H1 (cell line): ENCODE measurements around the gene DLGAP3. TPM values are rescaled to one million over a fixed set of nuclear protein-coding genes. Genes with fewer than 3 reads are reported as not detected.

Experiments
- RFX5 ChIP-seq: IDR thresholded peaks from 2 replicates; pipeline ENCODE4 v1.6.1; 2011; ENCODE audit warnings: low read depth, low read length, improper control_type of control experiment, borderline replicate concordance
- polyA plus RNA-seq, 7 experiments: library from polyadenylated mRNA; depleted of rRNA in 3 of 7; stranded (reverse) in 5 of 7; unstranded in 2 of 7; fragments of >200 nt in 5 of 7; fragments of 200-250 nt in 2 of 7; gene quantifications; 1 replicate in 5 of 7; 2 replicates in 1 of 7; 4 replicates in 1 of 7; pipeline versions ENCODE4 v1.2.1 to v1.2.3, GENCODE V29; 2011 to 2013; ENCODE audit warnings: missing spikeins in 2 of 7, mixed read lengths in 2 of 7
- total RNA-seq: library from RNA; stranded (reverse); fragmentation: NEBNext Ultra II Directional; extraction: Animal tissue kit (Norgen Biotek cat#: 25700); gene quantifications from 2 replicates; pipeline ENCODE4 v1.2.1, GENCODE V29; 2021
- TF ChIP-seq, protein P1 (sequence below): fragments of 300-600 bp; sonication (generic); IDR thresholded peaks from 2 replicates; pipeline ENCODE4 v1.7.1; 2012; ENCODE audit warnings: low read length, moderate library complexity, mild to moderate bottlenecking, inconsistent platforms; ENCODE audit not compliant: insufficient replicate concordance

DLGAP3 gene
- total and polyA plus RNA-seq, 2 of the 8 experiments (the other 6 are each of a cell fraction or from before 2014, with no cell fraction given): 3.8 to 13.2 TPM

DNA sequence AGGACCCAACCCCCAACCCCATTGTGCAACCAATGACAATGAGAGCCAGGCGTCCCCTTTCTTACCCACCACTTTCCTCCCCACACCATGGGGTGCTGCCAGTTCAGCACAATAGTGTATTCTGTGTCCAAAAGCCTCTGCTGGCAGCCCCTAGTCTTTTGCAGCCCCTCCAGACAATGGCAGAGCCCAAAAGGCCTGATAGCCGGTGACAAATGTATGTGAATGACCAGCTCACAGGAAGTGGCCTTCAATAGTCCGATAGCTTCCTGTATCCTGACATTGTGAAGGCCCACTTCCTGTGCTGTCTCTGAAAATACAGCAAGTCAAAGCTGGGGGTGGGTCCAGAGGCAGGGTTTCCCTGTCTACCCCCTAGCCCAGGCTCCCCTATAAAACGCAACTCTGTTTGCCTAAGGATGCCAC, 86.5 kb downstream of the DLGAP3 start (continued):
- TF ChIP-seq, protein P1, sequence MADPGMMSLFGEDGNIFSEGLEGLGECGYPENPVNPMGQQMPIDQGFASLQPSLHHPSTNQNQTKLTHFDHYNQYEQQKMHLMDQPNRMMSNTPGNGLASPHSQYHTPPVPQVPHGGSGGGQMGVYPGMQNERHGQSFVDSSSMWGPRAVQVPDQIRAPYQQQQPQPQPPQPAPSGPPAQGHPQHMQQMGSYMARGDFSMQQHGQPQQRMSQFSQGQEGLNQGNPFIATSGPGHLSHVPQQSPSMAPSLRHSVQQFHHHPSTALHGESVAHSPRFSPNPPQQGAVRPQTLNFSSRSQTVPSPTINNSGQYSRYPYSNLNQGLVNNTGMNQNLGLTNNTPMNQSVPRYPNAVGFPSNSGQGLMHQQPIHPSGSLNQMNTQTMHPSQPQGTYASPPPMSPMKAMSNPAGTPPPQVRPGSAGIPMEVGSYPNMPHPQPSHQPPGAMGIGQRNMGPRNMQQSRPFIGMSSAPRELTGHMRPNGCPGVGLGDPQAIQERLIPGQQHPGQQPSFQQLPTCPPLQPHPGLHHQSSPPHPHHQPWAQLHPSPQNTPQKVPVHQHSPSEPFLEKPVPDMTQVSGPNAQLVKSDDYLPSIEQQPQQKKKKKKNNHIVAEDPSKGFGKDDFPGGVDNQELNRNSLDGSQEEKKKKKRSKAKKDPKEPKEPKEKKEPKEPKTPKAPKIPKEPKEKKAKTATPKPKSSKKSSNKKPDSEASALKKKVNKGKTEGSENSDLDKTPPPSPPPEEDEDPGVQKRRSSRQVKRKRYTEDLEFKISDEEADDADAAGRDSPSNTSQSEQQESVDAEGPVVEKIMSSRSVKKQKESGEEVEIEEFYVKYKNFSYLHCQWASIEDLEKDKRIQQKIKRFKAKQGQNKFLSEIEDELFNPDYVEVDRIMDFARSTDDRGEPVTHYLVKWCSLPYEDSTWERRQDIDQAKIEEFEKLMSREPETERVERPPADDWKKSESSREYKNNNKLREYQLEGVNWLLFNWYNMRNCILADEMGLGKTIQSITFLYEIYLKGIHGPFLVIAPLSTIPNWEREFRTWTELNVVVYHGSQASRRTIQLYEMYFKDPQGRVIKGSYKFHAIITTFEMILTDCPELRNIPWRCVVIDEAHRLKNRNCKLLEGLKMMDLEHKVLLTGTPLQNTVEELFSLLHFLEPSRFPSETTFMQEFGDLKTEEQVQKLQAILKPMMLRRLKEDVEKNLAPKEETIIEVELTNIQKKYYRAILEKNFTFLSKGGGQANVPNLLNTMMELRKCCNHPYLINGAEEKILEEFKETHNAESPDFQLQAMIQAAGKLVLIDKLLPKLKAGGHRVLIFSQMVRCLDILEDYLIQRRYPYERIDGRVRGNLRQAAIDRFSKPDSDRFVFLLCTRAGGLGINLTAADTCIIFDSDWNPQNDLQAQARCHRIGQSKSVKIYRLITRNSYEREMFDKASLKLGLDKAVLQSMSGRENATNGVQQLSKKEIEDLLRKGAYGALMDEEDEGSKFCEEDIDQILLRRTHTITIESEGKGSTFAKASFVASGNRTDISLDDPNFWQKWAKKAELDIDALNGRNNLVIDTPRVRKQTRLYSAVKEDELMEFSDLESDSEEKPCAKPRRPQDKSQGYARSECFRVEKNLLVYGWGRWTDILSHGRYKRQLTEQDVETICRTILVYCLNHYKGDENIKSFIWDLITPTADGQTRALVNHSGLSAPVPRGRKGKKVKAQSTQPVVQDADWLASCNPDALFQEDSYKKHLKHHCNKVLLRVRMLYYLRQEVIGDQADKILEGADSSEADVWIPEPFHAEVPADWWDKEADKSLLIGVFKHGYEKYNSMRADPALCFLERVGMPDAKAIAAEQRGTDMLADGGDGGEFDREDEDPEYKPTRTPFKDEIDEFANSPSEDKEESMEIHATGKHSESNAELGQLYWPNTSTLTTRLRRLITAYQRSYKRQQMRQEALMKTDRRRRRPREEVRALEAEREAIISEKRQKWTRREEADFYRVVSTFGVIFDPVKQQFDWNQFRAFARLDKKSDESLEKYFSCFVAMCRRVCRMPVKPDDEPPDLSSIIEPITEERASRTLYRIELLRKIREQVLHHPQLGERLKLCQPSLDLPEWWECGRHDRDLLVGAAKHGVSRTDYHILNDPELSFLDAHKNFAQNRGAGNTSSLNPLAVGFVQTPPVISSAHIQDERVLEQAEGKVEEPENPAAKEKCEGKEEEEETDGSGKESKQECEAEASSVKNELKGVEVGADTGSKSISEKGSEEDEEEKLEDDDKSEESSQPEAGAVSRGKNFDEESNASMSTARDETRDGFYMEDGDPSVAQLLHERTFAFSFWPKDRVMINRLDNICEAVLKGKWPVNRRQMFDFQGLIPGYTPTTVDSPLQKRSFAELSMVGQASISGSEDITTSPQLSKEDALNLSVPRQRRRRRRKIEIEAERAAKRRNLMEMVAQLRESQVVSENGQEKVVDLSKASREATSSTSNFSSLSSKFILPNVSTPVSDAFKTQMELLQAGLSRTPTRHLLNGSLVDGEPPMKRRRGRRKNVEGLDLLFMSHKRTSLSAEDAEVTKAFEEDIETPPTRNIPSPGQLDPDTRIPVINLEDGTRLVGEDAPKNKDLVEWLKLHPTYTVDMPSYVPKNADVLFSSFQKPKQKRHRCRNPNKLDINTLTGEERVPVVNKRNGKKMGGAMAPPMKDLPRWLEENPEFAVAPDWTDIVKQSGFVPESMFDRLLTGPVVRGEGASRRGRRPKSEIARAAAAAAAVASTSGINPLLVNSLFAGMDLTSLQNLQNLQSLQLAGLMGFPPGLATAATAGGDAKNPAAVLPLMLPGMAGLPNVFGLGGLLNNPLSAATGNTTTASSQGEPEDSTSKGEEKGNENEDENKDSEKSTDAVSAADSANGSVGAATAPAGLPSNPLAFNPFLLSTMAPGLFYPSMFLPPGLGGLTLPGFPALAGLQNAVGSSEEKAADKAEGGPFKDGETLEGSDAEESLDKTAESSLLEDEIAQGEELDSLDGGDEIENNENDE: no peak
- no peak for TF ChIP-seq RFX5
